Esophagus squamous epithelium (tissue), 4 donors: ENCODE data around the gene SLC24A3.

Experiments
- CTCF ChIP-seq, 6 experiments: fragments of 450-650 bp in 4 of 6; fragments of 200-600 bp in 2 of 6; sonication (generic) in 2 of 6; IDR thresholded peaks; one replicate each; pipeline ENCODE4 v1.5.1; 2016 to 2019; ENCODE audit warnings: antibody characterized with exemption in 6 of 6, mild to moderate bottlenecking in 4 of 6, moderate library complexity in 4 of 6
- POLR2A ChIP-seq, 4 donors: fragments of 450-650 bp; IDR thresholded peaks; one replicate each; pipeline ENCODE4 v1.6.1; 2017; ENCODE audit warnings: antibody characterized with exemption in 4 of 4, mild to moderate bottlenecking in 4 of 4, moderate library complexity in 3 of 4

- TF ChIP-seq POLR2A (IDR thresholded peaks at IDR 0.05) (no peak), CTCF (IDR thresholded peaks at IDR 0.05) (no peak)
These were observed 512.9 kb downstream of the SLC24A3 start for GRCh38 chr20:19725373-19725772.
